Activated CD4-positive, alpha-beta T cell treated with anti-CD3 and anti-CD28 coated beads for 36 hours (primary cell): ENCODE data around the gene TBX10. TPM values are rescaled to one million over a fixed set of nuclear protein-coding genes. Genes with fewer than 3 reads are reported as not detected.

Source experiments
- ATAC-seq: fragments of 200-7000 bp; cut with Tn5 transposase; one replicate; pipeline ENCODE4 v1.10.0; 2021; ENCODE audit warnings: mild to moderate bottlenecking, moderate library complexity
- CTCF ChIA-PET: fragments of 350-600 bp; sonication (Branson Sonifier 250); formaldehyde crosslinking; loops from one replicate; lab custom pipeline; 2021; ENCODE audit warnings: antibody characterized with exemption; lab: Charles Lee
- POLR2A ChIA-PET: fragments of 350-600 bp; sonication (Branson Sonifier 250); formaldehyde crosslinking; loops from one replicate; lab custom pipeline; 2021; ENCODE audit warnings: antibody characterized with exemption, inconsistent platforms; lab: Charles Lee
- DNase-seq: peaks from one replicate; pipeline ENCODE4 v3.0.0-alpha.2; 2020
- H3K27ac Mint-ChIP-seq: one replicate; pipeline ENCODE4 v1.8.0; 2021; ENCODE audit warnings: mixed read lengths
- H3K27me3 Mint-ChIP-seq: one replicate; pipeline ENCODE4 v1.8.0; 2021; ENCODE audit warnings: mixed read lengths
- H3K36me3 Mint-ChIP-seq: one replicate; pipeline ENCODE4 v1.8.0; 2021; ENCODE audit warnings: low read depth, mixed read lengths
- H3K4me1 Mint-ChIP-seq: one replicate; pipeline ENCODE4 v1.8.0; 2021; ENCODE audit warnings: mixed read lengths
- H3K4me3 Mint-ChIP-seq: one replicate; pipeline ENCODE4 v1.8.0; 2021; ENCODE audit warnings: mild to moderate bottlenecking, moderate library complexity, mixed read lengths
- H3K9me3 Mint-ChIP-seq: one replicate; pipeline ENCODE4 v1.8.0; 2021; ENCODE audit warnings: low read depth, mixed read lengths
- intact Hi-C, 2 experiments: fragments of 100-400 bp; cut with DNase I in 1 of 2; cut with micrococcal nuclease in 1 of 2; formaldehyde crosslinking; loops; one replicate each; pipeline versions ENCODE4 v1.14.2 to v1.15.1; 2022 to 2024; cut with DNase I, micrococcal nuclease
- total RNA-seq, 2 experiments: library from RNA; stranded (reverse); gene quantifications; one replicate each; pipeline ENCODE4 v1.2.3, GENCODE V29; 2021

TBX10 gene
- total RNA-seq, 2 experiments from 2014 or later, result not detected

GRCh38 chr11:67649634-67650510, 10.3 kb upstream of the TBX10 start:
- Mint-ChIP-seq H3K27ac (peak overlapping the region; percentile 88), H3K4me3 (peak overlapping the region; percentile 77), H3K9me3 (no peaks in the 10 kb centered on the region), H3K27me3 (no peaks in the 10 kb centered on the region), H3K4me1 (peaks cover 36% of the 10 kb centered on the region), H3K36me3 (no peaks in the 10 kb centered on the region)
- peak; percentile 15 for ATAC-seq
- intact Hi-C loops, result loop anchor here in 1 of 2 experiments (5.0 kb wide), 1 partner anchor 57 kb away; no protein-coding TSS in a partner anchor
- no peak for DNase-seq
- CTCF ChIA-PET, result interaction anchor here (0.6 to 1.0 kb wide), 2 partner anchors 20 to 608 kb away, joined by 3 to 4 read pairs; partner anchors contain the start of gene NUDT8
- POLR2A ChIA-PET, result no interaction called here

- ATAC-seq, result no peak
- POLR2A ChIA-PET, result no interaction called here
- intact Hi-C loops, result loop anchor here in 1 of 2 experiments (5.0 kb wide), 1 partner anchor 58 kb away; no protein-coding TSS in a partner anchor
- CTCF ChIA-PET, result interaction anchor here (0.5 to 1.9 kb wide), 12 partner anchors 9 to 284 kb away, joined by 3 to 8 read pairs (median 3); partner anchors contain the start of gene NUDT8
- no peak overlapping the region for H3K4me3 Mint-ChIP-seq
- H3K9me3 Mint-ChIP-seq, result no peaks in the 10 kb centered on the region
- no peaks in the 10 kb centered on the region for H3K36me3 Mint-ChIP-seq
- H3K4me1 Mint-ChIP-seq, result peaks cover 36% of the 10 kb centered on the region
- DNase-seq, result no peak
- no peaks in the 10 kb centered on the region for H3K27me3 Mint-ChIP-seq
- no peak overlapping the region for H3K27ac Mint-ChIP-seq
Observed at GRCh38 chr11:67648796-67649613, 9.4 kb upstream of the TBX10 start.

GRCh38 chr11:67648140-67648795, 8.7 kb upstream of the TBX10 start:
- no peak overlapping the region for H3K27ac Mint-ChIP-seq
- H3K9me3 Mint-ChIP-seq, result no peaks in the 10 kb centered on the region
- ChIA-PET CTCF (interaction anchor here (0.6 to 2.3 kb wide), 14 partner anchors 8 to 283 kb away, joined by 3 to 10 read pairs (median 3); no protein-coding TSS in a partner anchor), POLR2A (no interaction called here)
- no peaks in the 10 kb centered on the region for H3K36me3 Mint-ChIP-seq
- no peak overlapping the region for H3K4me3 Mint-ChIP-seq
- peaks cover 36% of the 10 kb centered on the region for H3K4me1 Mint-ChIP-seq
- DNase-seq (peak; percentile 84), ATAC-seq (peak; percentile 93)
- H3K27me3 Mint-ChIP-seq, result no peaks in the 10 kb centered on the region
- intact Hi-C loops, result loop anchor here in 1 of 2 experiments (5.0 kb wide), 1 partner anchor 59 kb away; no protein-coding TSS in a partner anchor

GRCh38 chr11:67647471-67647870, 7.9 kb upstream of the TBX10 start:
- H3K36me3 Mint-ChIP-seq, result no peaks in the 10 kb centered on the region
- POLR2A ChIA-PET, result interaction anchor here (0.7 kb wide), 1 partner anchor 459 kb away, joined by 3 read pairs; no protein-coding TSS in a partner anchor
- ATAC-seq, result no peak
- intact Hi-C loops, result loop anchor here in 1 of 2 experiments (5.0 kb wide), 1 partner anchor 60 kb away; no protein-coding TSS in a partner anchor
- no peak overlapping the region for H3K4me3 Mint-ChIP-seq
- CTCF ChIA-PET, result interaction anchor here (0.8 to 2.3 kb wide), 8 partner anchors 8 to 72 kb away, joined by 3 to 10 read pairs (median 4); no protein-coding TSS in a partner anchor
- H3K27ac Mint-ChIP-seq, result no peak overlapping the region
- DNase-seq, result no peak
- H3K9me3 Mint-ChIP-seq, result no peaks in the 10 kb centered on the region
- H3K4me1 Mint-ChIP-seq, result peaks cover 36% of the 10 kb centered on the region
- no peaks in the 10 kb centered on the region for H3K27me3 Mint-ChIP-seq

- DNase-seq (peak; percentile 66), ATAC-seq (peak; percentile 25)
- ChIA-PET POLR2A (no interaction called here), CTCF (interaction anchor here (0.6 to 2.3 kb wide), 6 partner anchors 8 to 33 kb away, joined by 4 to 10 read pairs (median 5); partner anchors contain the start of gene NUDT8)
- Mint-ChIP-seq H3K27me3 (no peaks in the 10 kb centered on the region), H3K4me1 (peaks cover 36% of the 10 kb centered on the region), H3K4me3 (no peak overlapping the region), H3K27ac (peak overlapping the region; percentile 22), H3K36me3 (no peaks in the 10 kb centered on the region), H3K9me3 (no peaks in the 10 kb centered on the region)
- intact Hi-C loops, result loop anchor here in 1 of 2 experiments (1.0 to 5.0 kb wide), 2 partner anchors 16 to 61 kb away; no protein-coding TSS in a partner anchor
Observed at GRCh38 chr11:67646535-67647336, 7.2 kb upstream of the TBX10 start.

GRCh38 chr11:67645521-67646461, 6.2 kb upstream of the TBX10 start:
- POLR2A ChIA-PET, result no interaction called here
- DNase-seq (peak; percentile 35), ATAC-seq (no peak)
- no peaks in the 10 kb centered on the region for H3K36me3 Mint-ChIP-seq
- CTCF ChIA-PET, result interaction anchor here (0.6 to 2.3 kb wide), 6 partner anchors 9 to 32 kb away, joined by 4 to 10 read pairs (median 4); partner anchors contain the start of gene NUDT8
- no peaks in the 10 kb centered on the region for H3K27me3 Mint-ChIP-seq
- peak overlapping the region; percentile 22 for H3K27ac Mint-ChIP-seq
- no peaks in the 10 kb centered on the region for H3K9me3 Mint-ChIP-seq
- intact Hi-C loops, result loop anchor here in 1 of 2 experiments (1.0 to 5.0 kb wide), 2 partner anchors 15 to 62 kb away; no protein-coding TSS in a partner anchor
- H3K4me1 Mint-ChIP-seq, result peaks cover 36% of the 10 kb centered on the region
- H3K4me3 Mint-ChIP-seq, result no peak overlapping the region

- intact Hi-C loops, result loop anchor here in 1 of 2 experiments (5.0 kb wide), 1 partner anchor 63 kb away; no protein-coding TSS in a partner anchor
- H3K36me3 Mint-ChIP-seq, result no peaks in the 10 kb centered on the region
- no peaks in the 10 kb centered on the region for H3K9me3 Mint-ChIP-seq
- H3K27me3 Mint-ChIP-seq, result no peaks in the 10 kb centered on the region
- ATAC-seq (no peak), DNase-seq (no peak)
- POLR2A ChIA-PET, result no interaction called here
- CTCF ChIA-PET, result interaction anchor here (0.6 to 1.3 kb wide), 4 partner anchors 15 to 44 kb away, joined by 3 to 4 read pairs (median 4); partner anchors contain the start of gene NUDT8
- no peak overlapping the region for H3K27ac Mint-ChIP-seq
- H3K4me1 Mint-ChIP-seq, result peaks cover 25% of the 10 kb centered on the region
- no peak overlapping the region for H3K4me3 Mint-ChIP-seq
Observed at GRCh38 chr11:67644472-67645418, 5.2 kb upstream of the TBX10 start.

GRCh38 chr11:67644042-67644441, 4.5 kb upstream of the TBX10 start:
- POLR2A ChIA-PET, result no interaction called here
- no peaks in the 10 kb centered on the region for H3K9me3 Mint-ChIP-seq
- H3K36me3 Mint-ChIP-seq, result no peaks in the 10 kb centered on the region
- intact Hi-C loops, result no loop called here
- CTCF ChIA-PET, result interaction anchor here (0.9 kb wide), 1 partner anchor 36 kb away, joined by 4 read pairs; no protein-coding TSS in a partner anchor
- DNase-seq (no peak), ATAC-seq (no peak)
- peaks cover 18% of the 10 kb centered on the region for H3K4me1 Mint-ChIP-seq
- no peak overlapping the region for H3K4me3 Mint-ChIP-seq
- no peaks in the 10 kb centered on the region for H3K27me3 Mint-ChIP-seq
- H3K27ac Mint-ChIP-seq, result no peak overlapping the region
